Left kidney (tissue), 2 donors: ENCODE measurements around the gene CBFA2T3. TPM values are rescaled to one million over a fixed set of nuclear protein-coding genes. Genes with fewer than 3 reads are reported as not detected.
"Not testable (repeated sequence)": the region's sequence is repeated elsewhere in the genome, so short reads cannot be mapped to it uniquely, and the experiment has no call there.

ENCODE experiments used
- DNase-seq: peaks from one replicate; pipeline ENCODE4 v3.0.0-alpha.2; 2013
- polyA plus RNA-seq: library from polyadenylated mRNA; unstranded; fragments of 120-200 nt; gene quantifications from one replicate; pipeline ENCODE4 v1.2.1, GENCODE V29; 2013; ENCODE audit not compliant: insufficient read length

Gene CBFA2T3
- polyA plus RNA-seq, 1 donor: 2.1 TPM

- no peak for DNase-seq
Observed at GRCh38 chr16:89013111-89013510, 36.1 kb upstream of the CBFA2T3 start.

GRCh38 chr16:89012622-89012995, 35.6 kb upstream of the CBFA2T3 start:
- no peak for DNase-seq

GRCh38 chr16:89011909-89012621, 35.1 kb upstream of the CBFA2T3 start:
- no peak for DNase-seq

GRCh38 chr16:89010210-89010925, 33.4 kb upstream of the CBFA2T3 start:
- DNase-seq: no peak

- peak; percentile 39 for DNase-seq
Observed at GRCh38 chr16:89009343-89010209, 32.6 kb upstream of the CBFA2T3 start.

- DNase-seq: not testable (repeated sequence)
Observed at GRCh38 chr16:89008796-89009195, 31.8 kb upstream of the CBFA2T3 start.

- no peak for DNase-seq
Observed at GRCh38 chr16:89007371-89008249, 30.6 kb upstream of the CBFA2T3 start.

- no peak for DNase-seq
Observed at GRCh38 chr16:89006036-89006752, 29.2 kb upstream of the CBFA2T3 start.

GRCh38 chr16:89005201-89006035, 28.4 kb upstream of the CBFA2T3 start:
- DNase-seq: no peak

GRCh38 chr16:89004209-89004831, 27.3 kb upstream of the CBFA2T3 start:
- DNase-seq: no peak

GRCh38 chr16:89003831-89004208, 26.8 kb upstream of the CBFA2T3 start:
- DNase-seq: no peak

- DNase-seq: no peak
Observed at GRCh38 chr16:89002851-89003830, 26.1 kb upstream of the CBFA2T3 start.

- DNase-seq: not testable (repeated sequence)
Observed at GRCh38 chr16:89002081-89002480, 25.1 kb upstream of the CBFA2T3 start.

- DNase-seq: no peak
Observed at GRCh38 chr16:89001117-89002027, 24.4 kb upstream of the CBFA2T3 start.

GRCh38 chr16:89000207-89000959, 23.4 kb upstream of the CBFA2T3 start:
- DNase-seq: no peak

GRCh38 chr16:88999457-89000206, 22.6 kb upstream of the CBFA2T3 start:
- DNase-seq: no peak
